GM12878 (cell line): Measurements from ENCODE around the gene ACYP1. TPM values are rescaled to one million over a fixed set of nuclear protein-coding genes. Genes with fewer than 3 reads are reported as not detected.

Experiments
- ATAC-seq: fragments of 200-7000 bp; cut with Tn5 transposase; 3 replicates; pipeline ENCODE4 v1.9.1; 2020; ENCODE audit warnings: mild to moderate bottlenecking, moderate library complexity
- BruUV-seq: library from RNA; stranded (reverse); fragments of 400-500 nt; replicated peaks from 2 replicates; lab custom pipeline; 2021; lab: Mats Ljungman, UMichigan
- CTCF ChIA-PET: fragments of 300-600 bp; sonication (Branson Sonifier 250); formaldehyde crosslinking; extraction: SDS; loops from one replicate; lab custom pipeline; 2021; ENCODE audit warnings: inconsistent platforms; lab: Yijun Ruan, JAX
- POLR2A ChIA-PET: fragments of 350-600 bp; formaldehyde crosslinking; extraction: SDS; loops from one replicate; lab custom pipeline; 2021; ENCODE audit warnings: inconsistent platforms; lab: Charles Lee
- RAD21 ChIA-PET: fragments of 300-600 bp; sonication (Branson Sonifier 250); formaldehyde crosslinking; loops from one replicate; lab custom pipeline; 2023; ENCODE audit warnings: antibody characterized with exemption; ENCODE audit not compliant: unreplicated experiment; lab: Charles Lee
- SMC1A ChIA-PET: fragments of 300-600 bp; sonication (Branson Sonifier 250); formaldehyde crosslinking; loops from one replicate; lab custom pipeline; 2023; ENCODE audit not compliant: unreplicated experiment, uncharacterized antibody; lab: Charles Lee
- DNase-seq: peaks from one replicate; pipeline ENCODE4 v3.0.0-alpha.2; 2011; ENCODE audit warnings: low read depth, low spot score
- FAIRE-seq: peaks from 3 replicates; lab custom pipeline; 2011; peaks lifted over from hg19 to GRCh38; lab: Jason Lieb, UNC
- H2AFZ ChIP-seq: 2 replicates; pipeline ENCODE4 v1.6.0; 2011; ENCODE audit warnings: low read depth, low read length, control low read depth; ENCODE audit not compliant: control insufficient read depth
- H3K27ac ChIP-seq: 2 replicates; pipeline ENCODE4 v1.5.1; 2011; ENCODE audit warnings: control low read depth; ENCODE audit not compliant: control insufficient read depth, insufficient read depth
- H3K27me3 ChIP-seq, 2 experiments: replicated peaks in 1 of 2; 2 replicates each; pipeline versions ENCODE4 v1.6.0 to v1.6.1; 2011; ENCODE audit warnings: low read length in 1 of 2; ENCODE audit not compliant: control insufficient read depth in 2 of 2, insufficient read depth in 2 of 2
- H3K36me3 ChIP-seq, 2 experiments: 2 replicates each; pipeline ENCODE4 v1.5.1; 2011; ENCODE audit warnings: low read length in 1 of 2; ENCODE audit not compliant: control insufficient read depth in 2 of 2, insufficient read depth in 2 of 2
- H3K4me1 ChIP-seq: 2 replicates; pipeline ENCODE4 v1.6.1; 2011; ENCODE audit warnings: mild to moderate bottlenecking, low read length, moderate library complexity, mixed read lengths; ENCODE audit not compliant: control insufficient read depth, insufficient read depth
- H3K4me2 ChIP-seq: 2 replicates; pipeline ENCODE4 v1.6.0; 2011; ENCODE audit warnings: control low read depth; ENCODE audit not compliant: control insufficient read depth, insufficient read depth
- H3K4me3 ChIP-seq: fragments of 200-600 bp; sonication (generic); 2 replicates; pipeline ENCODE4 v1.5.1; 2016
- H3K79me2 ChIP-seq: 2 replicates; pipeline ENCODE4 v1.6.0; 2011; ENCODE audit warnings: low read length; ENCODE audit not compliant: control insufficient read depth, insufficient read depth
- H3K9ac ChIP-seq: 2 replicates; pipeline ENCODE4 v1.8.0; 2011; ENCODE audit warnings: low read length, control low read depth, mixed read lengths; ENCODE audit not compliant: control insufficient read depth, insufficient read depth
- H3K9me3 ChIP-seq: replicated peaks from 3 replicates; pipeline ENCODE4 v1.5.1; 2011; ENCODE audit warnings: mild to moderate bottlenecking, low read length; ENCODE audit not compliant: control insufficient read depth, insufficient read depth
- H4K20me1 ChIP-seq: 2 replicates; pipeline ENCODE4 v1.6.0; 2011; ENCODE audit not compliant: control insufficient read depth, insufficient read depth
- BHLHE40 ChIP-seq, 2 experiments: fragments of 450-650 bp in 1 of 2; IDR thresholded peaks; 2 replicates each; pipeline ENCODE4 v1.6.1; 2011 to 2017; ENCODE audit warnings: low read depth in 2 of 2, borderline replicate concordance in 1 of 2, improper control_type of control experiment in 1 of 2, low read length in 1 of 2, mild to moderate bottlenecking in 1 of 2
- BRCA1 ChIP-seq: IDR thresholded peaks from 2 replicates; pipeline ENCODE4 v1.6.1; 2011; ENCODE audit warnings: low read depth, low read length, improper control_type of control experiment
- SMAD5 ChIP-seq: IDR thresholded peaks from 2 replicates; pipeline ENCODE4 v1.6.1; 2016; ENCODE audit warnings: antibody characterized with exemption, low read depth
- WGBS: methylation state at CpG from one replicate; pipeline ENCODE4 v1.1.6; 2016; ENCODE audit warnings: low lambda C conversion rate; ENCODE audit not compliant: insufficient replicate concordance, insufficient coverage; ENCODE audit errors: missing lambda C conversion rate; 5-methylcytosine and 5-hydroxymethylcytosine counted together
- in situ Hi-C: fragments of 300-500 bp; cut with MboI; formaldehyde crosslinking; loops from 9 replicates; pipeline ENCODE4 v1.14.3; 2018; ENCODE audit warnings: mixed read lengths
- intact Hi-C: fragments of 100-400 bp; cut with micrococcal nuclease; formaldehyde crosslinking; loops from one replicate; pipeline ENCODE4 v1.14.2; 2022; ENCODE audit not compliant: unreplicated experiment
- polyA plus RNA-seq, 11 experiments: library from polyadenylated mRNA; depleted of rRNA in 4 of 11; unstranded in 6 of 11; stranded (reverse) in 5 of 11; fragments of >200 nt; fragmentation: Nextera tagmentation in 4 of 11; fragmentation: Illumina TruSeq in 1 of 11; extraction: Ambion mirVana in 4 of 11; extraction: Trizol in 1 of 11; gene quantifications; 1 replicate in 1 of 11; 2 replicates in 10 of 11; pipeline versions ENCODE4 v1.2.1 to v1.2.3, GENCODE V29; 2011 to 2016; ENCODE audit warnings: inconsistent platforms in 2 of 11, missing spikeins in 2 of 11, low read depth in 1 of 11
- small RNA-seq: library from RNA; depleted of rRNA; stranded (forward); fragments of <200 nt; gene quantifications from one replicate; pipeline ENCODE3, GENCODE V24; 2014
- total RNA-seq, 4 experiments: library from RNA; depleted of rRNA in 3 of 4; stranded (reverse); fragments of >200 nt in 3 of 4; fragmentation: Illumina TruSeq in 1 of 4; extraction: Trizol in 1 of 4; gene quantifications; 2 replicates each; pipeline versions ENCODE4 v1.2.1 to v1.2.3, GENCODE V29; 2013 to 2021
- TF ChIP-seq, protein P1 (sequence below): fragments of 150-350 bp; IDR thresholded peaks from 2 replicates; pipeline ENCODE4 v1.6.1; 2016; ENCODE audit warnings: low read depth, low read length

Gene ACYP1
- total and polyA plus RNA-seq, 10 of the 15 experiments (the other 5 are each of a cell fraction or from before 2014, with no cell fraction given): 18.2 to 52.6 (median 43.5) TPM

- TF ChIP-seq BRCA1 (no peak), BHLHE40 (IDR thresholded peaks at IDR 0.05; ENCODE audit: borderline replicate concordance in 1 of 2, low read depth in 2 of 2, low read length in 1 of 2) (no peak)
- TF ChIP-seq, protein P1, sequence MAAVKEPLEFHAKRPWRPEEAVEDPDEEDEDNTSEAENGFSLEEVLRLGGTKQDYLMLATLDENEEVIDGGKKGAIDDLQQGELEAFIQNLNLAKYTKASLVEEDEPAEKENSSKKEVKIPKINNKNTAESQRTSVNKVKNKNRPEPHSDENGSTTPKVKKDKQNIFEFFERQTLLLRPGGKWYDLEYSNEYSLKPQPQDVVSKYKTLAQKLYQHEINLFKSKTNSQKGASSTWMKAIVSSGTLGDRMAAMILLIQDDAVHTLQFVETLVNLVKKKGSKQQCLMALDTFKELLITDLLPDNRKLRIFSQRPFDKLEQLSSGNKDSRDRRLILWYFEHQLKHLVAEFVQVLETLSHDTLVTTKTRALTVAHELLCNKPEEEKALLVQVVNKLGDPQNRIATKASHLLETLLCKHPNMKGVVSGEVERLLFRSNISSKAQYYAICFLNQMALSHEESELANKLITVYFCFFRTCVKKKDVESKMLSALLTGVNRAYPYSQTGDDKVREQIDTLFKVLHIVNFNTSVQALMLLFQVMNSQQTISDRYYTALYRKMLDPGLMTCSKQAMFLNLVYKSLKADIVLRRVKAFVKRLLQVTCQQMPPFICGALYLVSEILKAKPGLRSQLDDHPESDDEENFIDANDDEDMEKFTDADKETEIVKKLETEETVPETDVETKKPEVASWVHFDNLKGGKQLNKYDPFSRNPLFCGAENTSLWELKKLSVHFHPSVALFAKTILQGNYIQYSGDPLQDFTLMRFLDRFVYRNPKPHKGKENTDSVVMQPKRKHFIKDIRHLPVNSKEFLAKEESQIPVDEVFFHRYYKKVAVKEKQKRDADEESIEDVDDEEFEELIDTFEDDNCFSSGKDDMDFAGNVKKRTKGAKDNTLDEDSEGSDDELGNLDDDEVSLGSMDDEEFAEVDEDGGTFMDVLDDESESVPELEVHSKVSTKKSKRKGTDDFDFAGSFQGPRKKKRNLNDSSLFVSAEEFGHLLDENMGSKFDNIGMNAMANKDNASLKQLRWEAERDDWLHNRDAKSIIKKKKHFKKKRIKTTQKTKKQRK: no peak
- TF ChIP-seq, all 136 proteins: peak for 0
These were observed 58.5 kb downstream of the ACYP1 start (continued) for GRCh38 chr14:75005357-75005756.

DNA sequence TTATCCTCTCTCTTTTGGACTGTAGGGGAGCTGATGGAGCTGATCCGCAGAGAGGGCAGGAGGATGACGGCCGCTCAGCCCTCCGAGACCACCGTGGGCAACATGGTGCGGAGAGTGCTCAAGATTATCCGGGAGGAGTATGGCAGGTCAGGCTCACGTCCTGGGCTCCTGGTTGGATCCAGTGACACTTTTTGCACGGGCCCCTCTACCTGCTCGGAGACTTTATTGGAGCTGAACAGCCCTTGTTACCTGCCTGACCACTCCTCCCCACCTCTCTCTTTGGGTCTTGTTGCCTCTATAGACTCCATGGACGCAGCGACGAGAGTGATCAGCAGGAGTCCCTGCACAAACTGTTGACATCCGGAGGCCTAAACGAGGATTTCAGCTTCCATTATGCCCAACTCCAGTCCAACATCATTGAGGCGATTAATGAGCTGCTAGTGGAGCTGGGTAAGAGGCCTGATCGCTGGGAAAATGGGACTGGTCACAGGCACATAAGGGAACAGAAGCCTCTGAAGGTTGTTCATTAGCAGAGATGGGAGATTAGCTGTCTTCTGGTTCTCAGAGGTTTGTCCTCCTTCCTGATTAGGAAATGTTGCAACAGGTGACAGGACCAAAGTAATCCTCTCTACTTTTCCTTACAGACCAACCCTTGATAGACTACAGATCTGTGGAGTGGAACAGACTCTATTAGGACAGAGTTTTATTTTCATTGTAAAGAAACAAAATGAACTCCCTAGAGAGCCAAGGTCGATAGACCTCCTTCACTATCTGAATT lies 60.4 kb downstream of the ACYP1 start:
- BruUV-seq: TSS peak; percentile 77
- intact Hi-C loops: no loop called here

More for the DNA sequence above, 60.4 kb downstream of the ACYP1 start:
- peaks cover 17% of the 10 kb centered on the region for H3K79me2 ChIP-seq
- peak overlapping the region; percentile 88 for H3K4me2 ChIP-seq
- H3K9ac ChIP-seq: peak overlapping the region; percentile 76
- FAIRE-seq (no peak), DNase-seq (no peak), ATAC-seq (peak; percentile 2)
- peak overlapping the region; percentile 78 for H3K27ac ChIP-seq
- TF ChIP-seq SMAD5: no peak
- ChIA-PET RAD21 (interaction anchor here (0.8 to 2.6 kb wide), 5 partner anchors 56 to 68 kb away, joined by 3 to 12 read pairs (median 3); partner anchors contain the start of genes ACYP1 and ZC2HC1C), POLR2A (interaction anchor here (0.6 to 2.2 kb wide), 9 partner anchors 40 to 650 kb away, joined by 3 to 6 read pairs (median 3); partner anchors contain the start of gene ACYP1), CTCF (interaction anchor here (0.5 to 3.2 kb wide), 11 partner anchors 9 to 299 kb away, joined by 3 to 20 read pairs (median 4); no protein-coding TSS in a partner anchor), SMC1A (interaction anchor here (1.0 to 1.7 kb wide), 8 partner anchors 11 to 143 kb away, joined by 3 to 4 read pairs (median 3); partner anchors contain the start of gene ZC2HC1C)
- peak overlapping the region; percentile 94 for H3K4me3 ChIP-seq
- peaks cover 4% of the 10 kb centered on the region for H3K4me1 ChIP-seq
- peaks cover 5 to 15% of the 10 kb centered on the region in 2 experiments for H3K36me3 ChIP-seq
- peak overlapping the region; percentile 71 for H2AFZ ChIP-seq
- in situ Hi-C loops: no loop called here
- 4% methylated on average over 18 of the region's 18 CpGs for WGBS
- no peaks in the 10 kb centered on the region for H3K27me3 ChIP-seq
- no peaks in the 10 kb centered on the region for H4K20me1 ChIP-seq
- no peaks in the 10 kb centered on the region; the same call in 2 of the 3 replicates for H3K9me3 ChIP-seq

Small RNA genes within 50 kb of the gene (small RNA-seq; reads per million reads assigned to genes)
- gene RNU6-689P: not detected

Other genes with a start within 250 kb of the ACYP1 start
Only the 7 nearest of the 10 such genes appear.
- gene RPS6KL1, start 140.8 kb downstream of the ACYP1 start, total RNA-seq (2014; rRNA removed): 3.5 and 4.7 TPM in 2 replicates
- 1.9 and 2.1 TPM in 2 replicates for gene RPS6KL1, start 140.8 kb downstream of the ACYP1 start, total RNA-seq (2014; rRNA removed; fragmentation: Illumina TruSeq; extraction: Trizol)
- 2.8 and 4.2 TPM in 2 replicates for gene RPS6KL1, start 140.8 kb downstream of the ACYP1 start, total RNA-seq (2021)
- 0.04 and 0.14 TPM in 2 replicates for gene RPS6KL1, start 140.8 kb downstream of the ACYP1 start, polyA plus RNA-seq (2011; rRNA removed)
- 0.54 and 2.1 TPM in 2 replicates for gene RPS6KL1, start 140.8 kb downstream of the ACYP1 start, polyA plus RNA-seq (2014; fragmentation: Illumina TruSeq; extraction: Trizol)
- under 1 TPM; 0.23 to 0.73 TPM for gene RPS6KL1, start 140.8 kb downstream of the ACYP1 start, polyA plus RNA-seq (2014; fragmentation: Nextera tagmentation; extraction: Ambion mirVana)
- 3.4 and 4.2 TPM in 2 replicates for gene RPS6KL1, start 140.8 kb downstream of the ACYP1 start, polyA plus RNA-seq (2014; rRNA removed)
- 1 to 10 TPM; 1.3 to 2.0 TPM for gene RPS6KL1, start 140.8 kb downstream of the ACYP1 start, polyA plus RNA-seq (2016; fragmentation: Nextera tagmentation; extraction: Ambion mirVana)
- 0.76 and 0.79 TPM in 2 replicates for gene PGF, start 108.4 kb downstream of the ACYP1 start, total RNA-seq (2014; rRNA removed)
- gene PGF, start 108.4 kb downstream of the ACYP1 start, total RNA-seq (2014; rRNA removed; fragmentation: Illumina TruSeq; extraction: Trizol): 0.40 and 0.46 TPM in 2 replicates
- gene PGF, start 108.4 kb downstream of the ACYP1 start, total RNA-seq (2021): 1.0 and 1.1 TPM in 2 replicates
- 2.4 and 5.5 TPM in 2 replicates for gene PGF, start 108.4 kb downstream of the ACYP1 start, polyA plus RNA-seq (2011; rRNA removed)
- 0.27 and 0.32 TPM in 2 replicates for gene PGF, start 108.4 kb downstream of the ACYP1 start, polyA plus RNA-seq (2014; fragmentation: Illumina TruSeq; extraction: Trizol)
- gene PGF, start 108.4 kb downstream of the ACYP1 start, polyA plus RNA-seq (2014; fragmentation: Nextera tagmentation; extraction: Ambion mirVana): under 1 TPM; 0.11 to 0.16 TPM
- gene PGF, start 108.4 kb downstream of the ACYP1 start, polyA plus RNA-seq (2014; rRNA removed): 0.46 and 0.66 TPM in 2 replicates
- gene PGF, start 108.4 kb downstream of the ACYP1 start, polyA plus RNA-seq (2016; fragmentation: Nextera tagmentation; extraction: Ambion mirVana): 1 to 10 TPM; 3.5 to 4.2 TPM
- gene EIF2B2, start 61.1 kb downstream of the ACYP1 start, total RNA-seq (2014; rRNA removed): 54.4 and 68.7 TPM in 2 replicates
- 36.9 and 39.6 TPM in 2 replicates for gene EIF2B2, start 61.1 kb downstream of the ACYP1 start, total RNA-seq (2014; rRNA removed; fragmentation: Illumina TruSeq; extraction: Trizol)
- 52.5 and 58.6 TPM in 2 replicates for gene EIF2B2, start 61.1 kb downstream of the ACYP1 start, total RNA-seq (2021)
- gene EIF2B2, start 61.1 kb downstream of the ACYP1 start, polyA plus RNA-seq (2011; rRNA removed): 125 and 168 TPM in 2 replicates
- 72.5 and 78.8 TPM in 2 replicates for gene EIF2B2, start 61.1 kb downstream of the ACYP1 start, polyA plus RNA-seq (2014; fragmentation: Illumina TruSeq; extraction: Trizol)
- 10 to 100 TPM; 17.4 to 32.3 TPM for gene EIF2B2, start 61.1 kb downstream of the ACYP1 start, polyA plus RNA-seq (2014; fragmentation: Nextera tagmentation; extraction: Ambion mirVana)
- gene EIF2B2, start 61.1 kb downstream of the ACYP1 start, polyA plus RNA-seq (2014; rRNA removed): 72.2 and 91.4 TPM in 2 replicates
- gene EIF2B2, start 61.1 kb downstream of the ACYP1 start, polyA plus RNA-seq (2016; fragmentation: Nextera tagmentation; extraction: Ambion mirVana): 10 to 100 TPM; 85.8 to 94.4 TPM
- 17.1 and 24.5 TPM in 2 replicates for gene MLH3, start 12.6 kb downstream of the ACYP1 start, total RNA-seq (2014; rRNA removed)
- gene MLH3, start 12.6 kb downstream of the ACYP1 start, total RNA-seq (2014; rRNA removed; fragmentation: Illumina TruSeq; extraction: Trizol): 29.8 and 31.2 TPM in 2 replicates
- 22.4 and 23.8 TPM in 2 replicates for gene MLH3, start 12.6 kb downstream of the ACYP1 start, total RNA-seq (2021)
- gene MLH3, start 12.6 kb downstream of the ACYP1 start, polyA plus RNA-seq (2011; rRNA removed): 26.8 and 34.2 TPM in 2 replicates
- 21.3 and 31.2 TPM in 2 replicates for gene MLH3, start 12.6 kb downstream of the ACYP1 start, polyA plus RNA-seq (2014; fragmentation: Illumina TruSeq; extraction: Trizol)
- 10 to 100 TPM; 17.9 to 23.4 TPM for gene MLH3, start 12.6 kb downstream of the ACYP1 start, polyA plus RNA-seq (2014; fragmentation: Nextera tagmentation; extraction: Ambion mirVana)
- 12.6 and 13.0 TPM in 2 replicates for gene MLH3, start 12.6 kb downstream of the ACYP1 start, polyA plus RNA-seq (2014; rRNA removed)
- 10 to 100 TPM; 15.1 to 15.8 TPM for gene MLH3, start 12.6 kb downstream of the ACYP1 start, polyA plus RNA-seq (2016; fragmentation: Nextera tagmentation; extraction: Ambion mirVana)
- gene ZC2HC1C, start 5.6 kb upstream of the ACYP1 start, total RNA-seq (2014; rRNA removed): 1.8 and 2.2 TPM in 2 replicates
- 1.8 and 2.0 TPM in 2 replicates for gene ZC2HC1C, start 5.6 kb upstream of the ACYP1 start, total RNA-seq (2014; rRNA removed; fragmentation: Illumina TruSeq; extraction: Trizol)
- 1.1 and 1.7 TPM in 2 replicates for gene ZC2HC1C, start 5.6 kb upstream of the ACYP1 start, total RNA-seq (2021)
- 0.71 and 0.92 TPM in 2 replicates for gene ZC2HC1C, start 5.6 kb upstream of the ACYP1 start, polyA plus RNA-seq (2011; rRNA removed)
- 0.90 and 1.2 TPM in 2 replicates for gene ZC2HC1C, start 5.6 kb upstream of the ACYP1 start, polyA plus RNA-seq (2014; fragmentation: Illumina TruSeq; extraction: Trizol)
- gene ZC2HC1C, start 5.6 kb upstream of the ACYP1 start, polyA plus RNA-seq (2014; fragmentation: Nextera tagmentation; extraction: Ambion mirVana): 1 to 10 TPM; 1.3 to 1.4 TPM
- gene ZC2HC1C, start 5.6 kb upstream of the ACYP1 start, polyA plus RNA-seq (2014; rRNA removed): 1.7 and 2.4 TPM in 2 replicates
- gene ZC2HC1C, start 5.6 kb upstream of the ACYP1 start, polyA plus RNA-seq (2016; fragmentation: Nextera tagmentation; extraction: Ambion mirVana): 1 to 10 TPM; 2.9 to 3.7 TPM
- gene NEK9, start 63.0 kb upstream of the ACYP1 start, total RNA-seq (2014; rRNA removed): 39.8 and 48.1 TPM in 2 replicates
- gene NEK9, start 63.0 kb upstream of the ACYP1 start, total RNA-seq (2014; rRNA removed; fragmentation: Illumina TruSeq; extraction: Trizol): 24.7 and 26.9 TPM in 2 replicates
- 78.8 and 83.0 TPM in 2 replicates for gene NEK9, start 63.0 kb upstream of the ACYP1 start, total RNA-seq (2021)
- 51.3 and 60.0 TPM in 2 replicates for gene NEK9, start 63.0 kb upstream of the ACYP1 start, polyA plus RNA-seq (2011; rRNA removed)
- gene NEK9, start 63.0 kb upstream of the ACYP1 start, polyA plus RNA-seq (2014; fragmentation: Illumina TruSeq; extraction: Trizol): 43.0 and 55.3 TPM in 2 replicates
- gene NEK9, start 63.0 kb upstream of the ACYP1 start, polyA plus RNA-seq (2014; fragmentation: Nextera tagmentation; extraction: Ambion mirVana): 10 to 100 TPM in 1 of 2 experiments, 1 to 10 TPM in 1; 6.0 to 15.7 TPM
- 61.9 and 64.5 TPM in 2 replicates for gene NEK9, start 63.0 kb upstream of the ACYP1 start, polyA plus RNA-seq (2014; rRNA removed)
- 10 to 100 TPM; 43.4 to 46.1 TPM for gene NEK9, start 63.0 kb upstream of the ACYP1 start, polyA plus RNA-seq (2016; fragmentation: Nextera tagmentation; extraction: Ambion mirVana)
- 99.8 and 107 TPM in 2 replicates for gene TMED10, start 112.6 kb upstream of the ACYP1 start, total RNA-seq (2014; rRNA removed)
- gene TMED10, start 112.6 kb upstream of the ACYP1 start, total RNA-seq (2014; rRNA removed; fragmentation: Illumina TruSeq; extraction: Trizol): 106 and 109 TPM in 2 replicates
- 147 and 161 TPM in 2 replicates for gene TMED10, start 112.6 kb upstream of the ACYP1 start, total RNA-seq (2021)
- 199 and 223 TPM in 2 replicates for gene TMED10, start 112.6 kb upstream of the ACYP1 start, polyA plus RNA-seq (2011; rRNA removed)
- gene TMED10, start 112.6 kb upstream of the ACYP1 start, polyA plus RNA-seq (2014; fragmentation: Illumina TruSeq; extraction: Trizol): 169 and 214 TPM in 2 replicates
- gene TMED10, start 112.6 kb upstream of the ACYP1 start, polyA plus RNA-seq (2014; fragmentation: Nextera tagmentation; extraction: Ambion mirVana): 100 to 1,000 TPM; 150 to 270 TPM
- 115 and 121 TPM in 2 replicates for gene TMED10, start 112.6 kb upstream of the ACYP1 start, polyA plus RNA-seq (2014; rRNA removed)
- gene TMED10, start 112.6 kb upstream of the ACYP1 start, polyA plus RNA-seq (2016; fragmentation: Nextera tagmentation; extraction: Ambion mirVana): 100 to 1,000 TPM; 244 to 254 TPM